NT2/D1 (cell line): Measurements from ENCODE around the gene GHRHR.

Source experiments
- SUZ12 ChIP-seq: IDR thresholded peaks from 2 replicates; pipeline ENCODE4 v1.6.1; 2011; ENCODE audit not compliant: insufficient read length, insufficient read depth; ENCODE audit errors: extremely low read depth
- YY1 ChIP-seq: IDR thresholded peaks from 2 replicates; pipeline ENCODE4 v1.6.1; 2011; ENCODE audit not compliant: insufficient read length, insufficient read depth

GRCh38 chr7:31002256-31002655 lies 38.5 kb downstream of the GHRHR start:
- TF ChIP-seq SUZ12, result no peak
- no peak for TF ChIP-seq YY1
